Metanephros (tissue), 1 donor: ENCODE results near the gene B4GALNT4. TPM values are rescaled to one million over a fixed set of nuclear protein-coding genes. Genes with fewer than 3 reads are reported as not detected.

ENCODE experiments used
- total RNA-seq: library from RNA; depleted of rRNA; stranded (reverse); fragments of >200 nt; gene quantifications from one replicate; pipeline ENCODE4 v1.2.3, GENCODE V29; 2014

Gene B4GALNT4
- 53.1 TPM for total RNA-seq

GRCh38 chr11:369336-370018 lies at the start of gene B4GALNT4:
B4GALNT4 (plus strand) TSS chr11:369499; CDS start chr11:369804, 305 bp downstream.

GRCh38 chr11:394034-394857 lies 24.9 kb downstream of the B4GALNT4 start, which contains the start of gene PKP3:
PKP3 (plus strand) TSS chr11:394209; CDS start chr11:394293, 84 bp downstream.

Other genes with a start within 250 kb of the B4GALNT4 start
- not detected for gene SCGB1C1, start 176.4 kb upstream of the B4GALNT4 start, total RNA-seq
- gene BET1L, start 162.1 kb upstream of the B4GALNT4 start, total RNA-seq: 25.4 TPM
- gene RIC8A, start 161.8 kb upstream of the B4GALNT4 start, total RNA-seq: 89.1 TPM
- 22.7 TPM for gene SIRT3, start 133.2 kb upstream of the B4GALNT4 start, total RNA-seq
- 96.4 TPM for gene PSMD13, start 132.5 kb upstream of the B4GALNT4 start, total RNA-seq
- gene NLRP6, start 91.1 kb upstream of the B4GALNT4 start, total RNA-seq: 0.64 TPM
- gene PGGHG, start 80.4 kb upstream of the B4GALNT4 start, total RNA-seq: 38.4 TPM
- not detected for gene IFITM5, start 70.0 kb upstream of the B4GALNT4 start, total RNA-seq
- gene IFITM2, start 61.7 kb upstream of the B4GALNT4 start, total RNA-seq: 55.9 TPM
- 44.6 TPM for gene IFITM1, start 55.5 kb upstream of the B4GALNT4 start, total RNA-seq
- gene IFITM3, start 48.6 kb upstream of the B4GALNT4 start, total RNA-seq: 156 TPM
- 5.2 TPM for gene PKP3, start 24.7 kb downstream of the B4GALNT4 start, total RNA-seq
- gene SIGIRR, start 45.5 kb downstream of the B4GALNT4 start, total RNA-seq: 40.8 TPM
- gene ANO9, start 72.5 kb downstream of the B4GALNT4 start, total RNA-seq: 12.8 TPM
- gene PTDSS2, start 80.8 kb downstream of the B4GALNT4 start, total RNA-seq: 48.8 TPM
- gene RNH1, start 137.7 kb downstream of the B4GALNT4 start, total RNA-seq: 143 TPM
- gene HRAS, start 166.1 kb downstream of the B4GALNT4 start, total RNA-seq: 23.0 TPM
- 1.8 TPM for gene LRRC56, start 168.0 kb downstream of the B4GALNT4 start, total RNA-seq
- gene LMNTD2, start 191.2 kb downstream of the B4GALNT4 start, total RNA-seq: 2.3 TPM
- 55.8 TPM for gene RASSF7, start 191.5 kb downstream of the B4GALNT4 start, total RNA-seq
- gene PHRF1, start 207.0 kb downstream of the B4GALNT4 start, total RNA-seq: 29.7 TPM
- gene IRF7, start 246.5 kb downstream of the B4GALNT4 start, total RNA-seq: 18.1 TPM